PC-9 (cell line): ENCODE data around the gene GRM8. TPM values are rescaled to one million over a fixed set of nuclear protein-coding genes. Genes with fewer than 3 reads are reported as not detected.

Experiments
- BruUV-seq: library from RNA; stranded (reverse); fragments of 400-500 nt; replicated peaks from 2 replicates; lab custom pipeline; 2021; lab: Mats Ljungman, UMichigan
- CTCF ChIA-PET: fragments of 300-600 bp; sonication (Branson Sonifier 250); formaldehyde crosslinking; loops from one replicate; lab custom pipeline; 2022; ENCODE audit warnings: antibody characterized with exemption; lab: Charles Lee
- POLR2A ChIA-PET: fragments of 300-600 bp; sonication (Branson Sonifier 250); formaldehyde crosslinking; loops from one replicate; lab custom pipeline; 2022; ENCODE audit warnings: antibody characterized with exemption; ENCODE audit not compliant: unreplicated experiment; lab: Charles Lee
- DNase-seq, 2 experiments: peaks; one replicate each; pipeline versions ENCODE4 v3.0.0 to v3.0.0-alpha.2; 2015 to 2022; ENCODE audit warnings: mixed read lengths in 1 of 2
- H2AFZ ChIP-seq: fragments of 200-600 bp; sonication (generic); 2 replicates; pipeline ENCODE4 v1.8.1; 2017; ENCODE audit warnings: antibody characterized with exemption
- H3F3A ChIP-seq: fragments of 200-600 bp; sonication (generic); 2 replicates; pipeline ENCODE4 v1.8.1; 2017; ENCODE audit warnings: antibody characterized with exemption, mild to moderate bottlenecking, low read depth; ENCODE audit not compliant: insufficient read depth
- H3K27ac ChIP-seq: fragments of 200-600 bp; sonication (generic); 2 replicates; pipeline ENCODE4 v1.6.1; 2016; ENCODE audit warnings: mixed run types
- H3K27me3 ChIP-seq: fragments of 200-600 bp; sonication (generic); 2 replicates; pipeline ENCODE4 v1.6.1; 2016; ENCODE audit warnings: low read depth, mixed run types; ENCODE audit not compliant: insufficient read depth
- H3K36me3 ChIP-seq: fragments of 200-600 bp; sonication (generic); 2 replicates; pipeline ENCODE4 v1.6.1; 2016; ENCODE audit warnings: low read depth, mixed run types
- H3K4me1 ChIP-seq: fragments of 200-600 bp; sonication (generic); replicated peaks from 2 replicates; pipeline ENCODE4 v1.6.1; 2016; ENCODE audit warnings: mixed run types; ENCODE audit not compliant: insufficient read depth
- H3K4me2 ChIP-seq: fragments of 200-600 bp; sonication (generic); 2 replicates; pipeline ENCODE4 v1.6.1; 2017; ENCODE audit warnings: mixed run types
- H3K4me3 ChIP-seq: fragments of 200-600 bp; sonication (generic); 2 replicates; pipeline ENCODE4 v1.6.1; 2016; ENCODE audit warnings: mixed run types
- H3K79me2 ChIP-seq: fragments of 200-600 bp; sonication (generic); 2 replicates; pipeline ENCODE4 v1.6.1; 2017; ENCODE audit warnings: low read depth, mixed run types
- H3K9me2 ChIP-seq: fragments of 200-600 bp; sonication (generic); 2 replicates; pipeline ENCODE4 v1.8.1; 2017; ENCODE audit warnings: mild to moderate bottlenecking; ENCODE audit not compliant: insufficient read depth
- H3K9me3 ChIP-seq: fragments of 200-600 bp; sonication (generic); 2 replicates; pipeline ENCODE4 v1.8.1; 2016; ENCODE audit warnings: low read depth; ENCODE audit not compliant: insufficient read depth
- H4K20me1 ChIP-seq: fragments of 200-600 bp; sonication (generic); 2 replicates; pipeline ENCODE4 v1.8.1; 2017; ENCODE audit not compliant: insufficient read depth
- EZH2 ChIP-seq: fragments of 200-600 bp; sonication (generic); IDR thresholded peaks from 2 replicates; pipeline ENCODE4 v1.8.0; 2017; ENCODE audit warnings: antibody characterized with exemption, low read depth
- intact Hi-C: fragments of 100-400 bp; cut with micrococcal nuclease; formaldehyde crosslinking; loops from one replicate; pipeline ENCODE4 v1.10.0; 2022; ENCODE audit not compliant: unreplicated experiment
- total RNA-seq: library from RNA; stranded (reverse); gene quantifications from 2 replicates; pipeline ENCODE4 v1.2.3, GENCODE V29; 2021
- TF ChIP-seq, protein P1 (sequence below): fragments of 200-600 bp; sonication (generic); conservative IDR thresholded peaks from 2 replicates; pipeline ENCODE4 v1.6.1; 2017; ENCODE audit warnings: mixed run types, antibody characterized with exemption, mild to moderate bottlenecking, moderate library complexity

Gene GRM8
- total RNA-seq, 1 experiment from 2014 or later, result not detected

GRCh38 chr7:127047521-127047920 lies 205.2 kb downstream of the GRM8 start:
- DNase-seq, result no peak
- ChIA-PET POLR2A (no interaction called here), CTCF (no interaction called here)
- H3K9me3 ChIP-seq, result no peaks in the 10 kb centered on the region; the same call in 1 of the 2 replicates
- H2AFZ ChIP-seq, result no peak overlapping the region
- H3K36me3 ChIP-seq, result no peaks in the 10 kb centered on the region
- H3K4me2 ChIP-seq, result no peak overlapping the region
- no peaks in the 10 kb centered on the region for H4K20me1 ChIP-seq
- no peaks in the 10 kb centered on the region for H3K27me3 ChIP-seq
- no TSS peak for BruUV-seq
- no peaks in the 10 kb centered on the region for H3K4me1 ChIP-seq
- H3K79me2 ChIP-seq, result no peaks in the 10 kb centered on the region
- no peak overlapping the region for H3K27ac ChIP-seq
- TF ChIP-seq, protein P1, sequence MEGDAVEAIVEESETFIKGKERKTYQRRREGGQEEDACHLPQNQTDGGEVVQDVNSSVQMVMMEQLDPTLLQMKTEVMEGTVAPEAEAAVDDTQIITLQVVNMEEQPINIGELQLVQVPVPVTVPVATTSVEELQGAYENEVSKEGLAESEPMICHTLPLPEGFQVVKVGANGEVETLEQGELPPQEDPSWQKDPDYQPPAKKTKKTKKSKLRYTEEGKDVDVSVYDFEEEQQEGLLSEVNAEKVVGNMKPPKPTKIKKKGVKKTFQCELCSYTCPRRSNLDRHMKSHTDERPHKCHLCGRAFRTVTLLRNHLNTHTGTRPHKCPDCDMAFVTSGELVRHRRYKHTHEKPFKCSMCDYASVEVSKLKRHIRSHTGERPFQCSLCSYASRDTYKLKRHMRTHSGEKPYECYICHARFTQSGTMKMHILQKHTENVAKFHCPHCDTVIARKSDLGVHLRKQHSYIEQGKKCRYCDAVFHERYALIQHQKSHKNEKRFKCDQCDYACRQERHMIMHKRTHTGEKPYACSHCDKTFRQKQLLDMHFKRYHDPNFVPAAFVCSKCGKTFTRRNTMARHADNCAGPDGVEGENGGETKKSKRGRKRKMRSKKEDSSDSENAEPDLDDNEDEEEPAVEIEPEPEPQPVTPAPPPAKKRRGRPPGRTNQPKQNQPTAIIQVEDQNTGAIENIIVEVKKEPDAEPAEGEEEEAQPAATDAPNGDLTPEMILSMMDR, result no peak
- no peak for TF ChIP-seq EZH2
- no peaks in the 10 kb centered on the region for H3F3A ChIP-seq
- intact Hi-C loops, result no loop called here
- no peak overlapping the region for H3K4me3 ChIP-seq
- H3K9me2 ChIP-seq, result no peaks in the 10 kb centered on the region

GRCh38 chr7:127041689-127042452 lies 210.9 kb downstream of the GRM8 start:
- DNase-seq, result no peak
- no peak overlapping the region for H3K27ac ChIP-seq
- H2AFZ ChIP-seq, result no peak overlapping the region
- TF ChIP-seq, protein P1, result no peak
- no peak for TF ChIP-seq EZH2
- no peaks in the 10 kb centered on the region for H3K27me3 ChIP-seq
- ChIA-PET POLR2A (no interaction called here), CTCF (no interaction called here)
- H3K79me2 ChIP-seq, result no peaks in the 10 kb centered on the region
- no peaks in the 10 kb centered on the region for H3K36me3 ChIP-seq
- no peaks in the 10 kb centered on the region; the same call in 1 of the 2 replicates for H3K9me3 ChIP-seq
- no peak overlapping the region for H3K4me2 ChIP-seq
- H3K4me1 ChIP-seq, result no peaks in the 10 kb centered on the region
- intact Hi-C loops, result no loop called here
- no peaks in the 10 kb centered on the region for H4K20me1 ChIP-seq
- no peaks in the 10 kb centered on the region for H3F3A ChIP-seq
- H3K4me3 ChIP-seq, result no peak overlapping the region
- no TSS peak for BruUV-seq
- H3K9me2 ChIP-seq, result no peaks in the 10 kb centered on the region

DNA sequence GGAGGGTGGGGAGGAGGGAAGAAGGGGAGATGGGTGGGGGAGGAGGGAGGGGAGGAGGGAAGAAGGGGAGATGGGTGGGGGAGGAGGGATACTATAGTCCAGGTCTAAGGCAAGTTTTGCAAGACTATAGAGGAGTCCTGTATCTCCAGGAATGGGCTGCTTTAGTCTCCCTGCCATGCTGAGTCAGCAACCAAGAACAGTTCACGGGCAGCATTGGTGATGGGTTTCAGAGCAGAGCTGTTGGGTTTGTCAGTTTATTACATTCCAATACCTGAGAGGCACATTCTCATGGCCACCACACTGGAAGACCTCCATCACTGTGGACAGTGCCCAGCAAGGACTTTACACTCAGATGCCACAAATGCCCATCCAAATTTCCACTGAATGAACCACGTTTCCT lies 212.7 kb downstream of the GRM8 start:
- ChIA-PET POLR2A (interaction anchor here (0.5 kb wide), 1 partner anchor 381 kb away, joined by 5 read pairs; no protein-coding TSS in a partner anchor), CTCF (no interaction called here)
- Histone ChIP-seq H3K4me1 (no peaks in the 10 kb centered on the region), H2AFZ (no peak overlapping the region), H3K79me2 (no peaks in the 10 kb centered on the region), H3F3A (no peaks in the 10 kb centered on the region), H4K20me1 (no peaks in the 10 kb centered on the region), H3K9me2 (no peaks in the 10 kb centered on the region), H3K9me3 (no peaks in the 10 kb centered on the region; the same call in 1 of the 2 replicates), H3K4me2 (no peak overlapping the region), H3K4me3 (no peak overlapping the region), H3K27me3 (no peaks in the 10 kb centered on the region), H3K36me3 (no peaks in the 10 kb centered on the region), H3K27ac (no peak overlapping the region)
- no TSS peak for BruUV-seq
- intact Hi-C loops, result no loop called here
- no peak for DNase-seq
- TF ChIP-seq, protein P1, result no peak
- TF ChIP-seq EZH2, result no peak
